ENCODE results near the gene DTX4. TPM values are rescaled to one million over a fixed set of nuclear protein-coding genes. Genes with fewer than 3 reads are reported as not detected.

The DTX4 gene
- total RNA-seq, 2 donors from 2014 or later = 16.1 to 16.6 TPM

GRCh38 chr11:59226396-59226795 lies 54.5 kb downstream of the DTX4 start:
- Histone ChIP-seq H3K9ac (ENCODE audit: extremely low read depth, low read length, poor library complexity, severe bottlenecking) (no peak overlapping the region), H3K27me3 (ENCODE audit: control insufficient read depth, insufficient read depth, low read length, poor library complexity, severe bottlenecking) (no peaks in the 10 kb centered on the region), H3K9me3 (ENCODE audit: control insufficient read depth, low read length) (no peaks in the 10 kb centered on the region), H3K36me3 (ENCODE audit: control insufficient read depth, insufficient read depth, low read length) (no peaks in the 10 kb centered on the region), H3K4me1 (ENCODE audit: control insufficient read depth, insufficient read depth, low read length) (no peaks in the 10 kb centered on the region), H3K4me3 (ENCODE audit: low read length) (no peak overlapping the region), H3K27ac (ENCODE audit: low read depth, low read length) (no peak overlapping the region)
- Mint-ChIP-seq H3K4me1 (peaks cover 2% of the 10 kb centered on the region), H3K27ac (no peak overlapping the region), H3K36me3 (ENCODE audit: low read depth) (no peaks in the 10 kb centered on the region), H3K27me3 (ENCODE audit: insufficient read depth) (no peaks in the 10 kb centered on the region), H3K9me3 (peaks cover 12% of the 10 kb centered on the region), H3K4me3 (no peak overlapping the region)
- no peak for TF ChIP-seq CTCF (conservative IDR thresholded peaks at IDR 0.05)
- WGBS, 2 experiments (ENCODE audit: insufficient coverage in 1 of 2, insufficient read length in 1 of 2) = 86% methylated on average over 2 of the region's 2 CpGs; no CpG with 5 or more reads in 1 of the 2 experiments
- DNase-seq = no peak

- Mint-ChIP-seq H3K27ac (no peak overlapping the region), H3K27me3 (ENCODE audit: insufficient read depth) (no peaks in the 10 kb centered on the region), H3K4me3 (no peak overlapping the region), H3K9me3 (peaks cover 63% of the 10 kb centered on the region), H3K4me1 (no peaks in the 10 kb centered on the region), H3K36me3 (ENCODE audit: low read depth) (no peaks in the 10 kb centered on the region)
- Histone ChIP-seq H3K4me3 (ENCODE audit: low read length) (no peak overlapping the region), H3K9me3 (ENCODE audit: control insufficient read depth, low read length) (peaks cover 30% of the 10 kb centered on the region), H3K36me3 (ENCODE audit: control insufficient read depth, insufficient read depth, low read length) (no peaks in the 10 kb centered on the region), H3K27ac (ENCODE audit: low read depth, low read length) (no peak overlapping the region), H3K27me3 (ENCODE audit: control insufficient read depth, insufficient read depth, low read length, poor library complexity, severe bottlenecking) (no peaks in the 10 kb centered on the region), H3K4me1 (ENCODE audit: control insufficient read depth, insufficient read depth, low read length) (no peaks in the 10 kb centered on the region), H3K9ac (ENCODE audit: extremely low read depth, low read length, poor library complexity, severe bottlenecking) (no peak overlapping the region)
- no peak for DNase-seq
- no peak for TF ChIP-seq CTCF (conservative IDR thresholded peaks at IDR 0.05)
Observed at GRCh38 chr11:59240322-59240721, 68.4 kb downstream of the DTX4 start.

- H3K27ac ChIP-seq (ENCODE audit: low read depth, low read length) = no peak overlapping the region
- no peaks in the 10 kb centered on the region for H3K36me3 ChIP-seq (ENCODE audit: control insufficient read depth, insufficient read depth, low read length)
- H3K36me3 Mint-ChIP-seq (ENCODE audit: low read depth) = no peaks in the 10 kb centered on the region
- no peak for TF ChIP-seq CTCF (conservative IDR thresholded peaks at IDR 0.05)
- no peaks in the 10 kb centered on the region for H3K27me3 ChIP-seq (ENCODE audit: control insufficient read depth, insufficient read depth, low read length, poor library complexity, severe bottlenecking)
- H3K27ac Mint-ChIP-seq = no peak overlapping the region
- no peak overlapping the region for H3K4me3 Mint-ChIP-seq
- no peak for DNase-seq
- H3K9ac ChIP-seq (ENCODE audit: extremely low read depth, low read length, poor library complexity, severe bottlenecking) = no peak overlapping the region
- H3K9me3 ChIP-seq (ENCODE audit: control insufficient read depth, low read length) = peaks cover 30% of the 10 kb centered on the region
- peaks cover 39% of the 10 kb centered on the region for H3K9me3 Mint-ChIP-seq
- H3K27me3 Mint-ChIP-seq (ENCODE audit: insufficient read depth) = no peaks in the 10 kb centered on the region
- H3K4me3 ChIP-seq (ENCODE audit: low read length) = no peak overlapping the region
- no peaks in the 10 kb centered on the region for H3K4me1 Mint-ChIP-seq
- no peaks in the 10 kb centered on the region for H3K4me1 ChIP-seq (ENCODE audit: control insufficient read depth, insufficient read depth, low read length)
- 80 to 91% methylated on average over 1 of the region's 1 CpG for WGBS, 2 experiments (ENCODE audit: insufficient coverage in 1 of 2, insufficient read length in 1 of 2)
Observed at GRCh38 chr11:59243633-59244032, 71.7 kb downstream of the DTX4 start.
